A673 (cell line): Measurements from ENCODE around the gene ELOB.

Experiments used
- CTCF ChIP-seq: fragments of 300-800, 200-600 bp; sonication (generic); conservative IDR thresholded peaks from 2 replicates; pipeline ENCODE4 v1.5.1; 2017; ENCODE audit warnings: low read depth, mild to moderate bottlenecking, antibody characterized with exemption, low read length, moderate library complexity, mixed read lengths
- EZH2 ChIP-seq: fragments of 200-600 bp; sonication (generic); IDR thresholded peaks from 2 replicates; pipeline ENCODE4 v1.6.1; 2017; ENCODE audit warnings: borderline replicate concordance, low read depth, mild to moderate bottlenecking, mixed read lengths, antibody characterized with exemption, low read length; ENCODE audit not compliant: poor library complexity, severe bottlenecking

- TF ChIP-seq CTCF (0 out of 2 replicates have a peak, but pooled peaks have one; percentile 12), EZH2 (no peak)
Observed at GRCh38 chr16:2816751-2817339, 39.8 kb upstream of the ELOB start, which contains the start of gene PRSS21.
